CD4-positive, alpha-beta T cell treated with Interleukin-4 for 4 hours (primary cell): ENCODE data around the gene ZP3.
A peak's percentile ranks its signal among the peaks of the same experiment; 100 is the strongest.
"Not testable (repeated sequence)": the region's sequence is repeated elsewhere in the genome, so short reads cannot be mapped to it uniquely, and the experiment has no call there.

Source experiments
- DNase-seq: peaks from one replicate; pipeline ENCODE4 v3.0.0-alpha.2; 2020

ZP3 gene

GRCh38 chr7:76424413-76425111, at the start of gene ZP3:
Gene ZP3, plus strand, starts transcription at chr7:76424950. Its CDS starts 15 bp downstream, at chr7:76424965.
- no peak for DNase-seq

GRCh38 chr7:76375251-76375650, 49.5 kb upstream of the ZP3 start:
- no peak for DNase-seq

- no peak for DNase-seq
Measured at GRCh38 chr7:76377186-76377918, 47.4 kb upstream of the ZP3 start.

GRCh38 chr7:76380623-76380966, 44.2 kb upstream of the ZP3 start:
- no peak for DNase-seq

GRCh38 chr7:76381814-76382213, 42.9 kb upstream of the ZP3 start:
- DNase-seq, result no peak

GRCh38 chr7:76383089-76383944, 41.4 kb upstream of the ZP3 start:
- no peak for DNase-seq

GRCh38 chr7:76386691-76387260, 38.0 kb upstream of the ZP3 start:
- no peak for DNase-seq

- not testable (repeated sequence) for DNase-seq
Measured at GRCh38 chr7:76387789-76388188, 37.0 kb upstream of the ZP3 start.

- DNase-seq, result no peak
Measured at GRCh38 chr7:76390092-76390491, 34.7 kb upstream of the ZP3 start.

GRCh38 chr7:76392531-76393115, 32.1 kb upstream of the ZP3 start:
- no peak for DNase-seq

GRCh38 chr7:76393116-76394031, 31.4 kb upstream of the ZP3 start:
- DNase-seq, result peak; percentile 91

- no peak for DNase-seq
Measured at GRCh38 chr7:76394957-76395356, 29.8 kb upstream of the ZP3 start.

GRCh38 chr7:76395605-76395964, 29.2 kb upstream of the ZP3 start:
- DNase-seq, result not testable (repeated sequence)

GRCh38 chr7:76395965-76396726, 28.6 kb upstream of the ZP3 start:
- DNase-seq, result no peak

GRCh38 chr7:76396864-76397263, 27.9 kb upstream of the ZP3 start:
- no peak for DNase-seq

GRCh38 chr7:76397409-76398183, 27.2 kb upstream of the ZP3 start:
- DNase-seq, result peak; percentile 79

- no peak for DNase-seq
Measured at GRCh38 chr7:76400248-76400647, 24.5 kb upstream of the ZP3 start.

- DNase-seq, result not testable (repeated sequence)
Measured at GRCh38 chr7:76403097-76403496, 21.7 kb upstream of the ZP3 start.

GRCh38 chr7:76403780-76404494, 20.8 kb upstream of the ZP3 start:
- no peak for DNase-seq

GRCh38 chr7:76405738-76406137, 19.0 kb upstream of the ZP3 start:
- no peak for DNase-seq
